Measurements from ENCODE around the gene ABCC4. TPM values are rescaled to one million over a fixed set of nuclear protein-coding genes. Genes with fewer than 3 reads are reported as not detected.

The ABCC4 gene
- total RNA-seq, 5 donors from 2014 or later (not counting 1 experiment from before 2014, with no cell fraction given), result 8.9 to 12.5 (median 9.5) TPM

DNA sequence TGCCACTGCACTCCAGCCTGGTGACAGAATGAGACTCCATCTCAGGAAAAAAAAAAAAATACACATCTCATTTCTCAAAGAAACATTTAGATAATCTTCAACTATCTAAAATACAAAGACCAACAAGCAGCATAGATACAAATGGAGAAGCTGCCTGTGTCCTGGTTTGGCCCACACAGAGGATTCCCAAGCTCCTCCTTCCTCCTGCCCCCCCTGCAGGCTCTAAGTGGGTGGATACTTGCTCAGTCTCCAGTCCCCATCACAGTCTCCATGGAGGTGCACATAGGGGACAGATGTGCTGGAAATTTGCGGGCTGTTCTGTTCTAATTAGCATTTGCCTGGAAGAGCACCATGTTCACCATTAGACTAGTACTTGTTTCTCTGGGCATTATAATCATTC is 59.9 kb downstream of the ABCC4 start:
- no peak overlapping the region for H3K4me3 ChIP-seq (ENCODE audit: control insufficient read depth in 1 of 2, extremely low read depth in 1 of 2, low read length in 1 of 2)
- ATAC-seq (replicated peaks in 1 of 4) (no peak), DNase-seq (no peak)
- H3K9me3 ChIP-seq, result no peaks in the 10 kb centered on the region
- Mint-ChIP-seq H3K4me1 (peaks cover 2 to 10% (median 3%) of the 10 kb centered on the region in 3 donors), H3K27ac (no peak overlapping the region), H3K9me3 (no peaks in the 10 kb centered on the region), H3K36me3 (peaks cover 27% of the 10 kb centered on the region), H3K27me3 (no peaks in the 10 kb centered on the region), H3K4me3 (no peak overlapping the region)
- H3K27me3 ChIP-seq (replicated peaks in 1 of 2; ENCODE audit: control insufficient read depth in 2 of 2, extremely low read depth in 1 of 2, insufficient read depth in 2 of 2, low read length in 1 of 2), result no peaks in the 10 kb centered on the region
- POLR2A ChIA-PET, result no interaction called here
- H3K27ac ChIP-seq (ENCODE audit: low read length), result no peak overlapping the region
- 100% methylated on average over 1 of the region's 1 CpG for WGBS (ENCODE audit: insufficient coverage)
- H3K4me1 ChIP-seq (ENCODE audit: control insufficient read depth in 1 of 2, extremely low read depth in 1 of 2, insufficient read depth in 2 of 2, low read length in 2 of 2), result no peaks in the 10 kb centered on the region
- CTCF ChIA-PET, result no interaction called here
- H3K36me3 ChIP-seq (ENCODE audit: control insufficient read depth in 2 of 2, extremely low read depth in 1 of 2, insufficient read depth in 1 of 2, low read length in 1 of 2), result peaks cover 0 to 2% of the 10 kb centered on the region in 2 donors

DNA sequence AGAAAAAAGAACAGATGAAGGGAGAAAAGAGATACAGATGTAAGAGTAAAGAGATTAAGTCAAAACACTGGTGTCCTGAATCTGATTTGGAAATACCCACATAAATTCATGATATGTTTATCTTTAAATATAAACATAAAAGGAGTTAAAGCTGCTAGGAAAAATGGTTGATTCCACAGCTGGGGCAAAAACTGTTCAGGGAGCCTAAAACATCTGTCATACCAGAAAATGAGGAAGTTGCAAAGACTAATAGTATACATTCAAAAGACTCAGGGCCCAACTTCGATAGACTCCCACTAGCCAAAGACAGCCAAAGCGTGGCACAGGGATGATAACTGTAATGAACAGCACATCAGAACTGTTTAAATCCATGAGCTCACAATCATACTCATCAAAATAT is 62.0 kb downstream of the ABCC4 start:
- no peak for DNase-seq
- no peak for ATAC-seq (replicated peaks in 1 of 4)
- H3K27me3 Mint-ChIP-seq, result no peaks in the 10 kb centered on the region
- WGBS (ENCODE audit: insufficient coverage), result 72% methylated on average over 2 of the region's 2 CpGs
- H3K4me1 ChIP-seq (ENCODE audit: control insufficient read depth in 1 of 2, extremely low read depth in 1 of 2, insufficient read depth in 2 of 2, low read length in 2 of 2), result no peaks in the 10 kb centered on the region
- H3K4me3 Mint-ChIP-seq, result no peak overlapping the region
- H3K36me3 Mint-ChIP-seq, result peaks cover 22% of the 10 kb centered on the region
- no peaks in the 10 kb centered on the region for H3K9me3 ChIP-seq
- peaks cover 2 to 12% (median 7%) of the 10 kb centered on the region in 3 donors for H3K4me1 Mint-ChIP-seq
- no peaks in the 10 kb centered on the region for H3K27me3 ChIP-seq (replicated peaks in 1 of 2; ENCODE audit: control insufficient read depth in 2 of 2, extremely low read depth in 1 of 2, insufficient read depth in 2 of 2, low read length in 1 of 2)
- H3K4me3 ChIP-seq (ENCODE audit: control insufficient read depth in 1 of 2, extremely low read depth in 1 of 2, low read length in 1 of 2), result no peak overlapping the region
- no peaks in the 10 kb centered on the region for H3K9me3 Mint-ChIP-seq
- CTCF ChIA-PET, result no interaction called here
- H3K27ac Mint-ChIP-seq, result no peak overlapping the region
- H3K27ac ChIP-seq (ENCODE audit: low read length), result no peak overlapping the region
- POLR2A ChIA-PET, result interaction anchor here in 1 of 2 donors (0.7 kb wide), 1 partner anchor 60 kb away, joined by 3 read pairs; no protein-coding TSS in a partner anchor
- no peaks in the 10 kb centered on the region for H3K36me3 ChIP-seq (ENCODE audit: control insufficient read depth in 2 of 2, extremely low read depth in 1 of 2, insufficient read depth in 1 of 2, low read length in 1 of 2)

DNA sequence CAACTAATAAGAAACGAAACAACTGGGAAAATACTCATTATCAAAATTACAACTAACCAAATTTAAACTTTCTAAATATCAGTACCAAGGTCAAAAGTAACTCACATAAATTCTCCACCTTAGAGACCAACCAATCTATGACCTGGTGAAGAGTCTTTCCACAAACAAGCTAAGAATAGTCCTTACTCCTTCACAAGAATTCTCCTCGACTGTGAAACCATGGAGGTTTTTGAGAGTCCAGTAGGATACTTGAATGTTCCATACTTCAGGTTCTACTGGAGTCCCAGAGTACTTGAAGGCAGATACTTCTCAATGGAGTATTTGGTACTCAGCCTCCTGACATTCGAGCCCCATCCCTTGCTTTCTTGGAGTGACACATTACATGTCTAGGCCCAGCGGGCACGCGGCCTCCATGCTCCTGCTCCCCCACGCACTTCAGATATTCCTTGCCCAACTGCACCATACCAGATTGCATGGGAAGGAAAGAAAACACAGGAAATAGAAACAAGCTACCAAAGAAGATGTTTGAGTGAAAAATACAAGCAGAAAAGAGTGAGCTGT is 63.9 kb downstream of the ABCC4 start:
- no peaks in the 10 kb centered on the region for H3K36me3 ChIP-seq (ENCODE audit: control insufficient read depth in 2 of 2, extremely low read depth in 1 of 2, insufficient read depth in 1 of 2, low read length in 1 of 2)
- H3K27ac Mint-ChIP-seq, result no peak overlapping the region
- DNase-seq, result no peak
- no peaks in the 10 kb centered on the region for H3K9me3 ChIP-seq
- ChIA-PET CTCF (no interaction called here), POLR2A (no interaction called here)
- peaks cover 2 to 12% (median 7%) of the 10 kb centered on the region in 3 donors for H3K4me1 Mint-ChIP-seq
- H3K4me3 Mint-ChIP-seq, result no peak overlapping the region
- ATAC-seq (replicated peaks in 1 of 4), result no peak
- H3K27me3 Mint-ChIP-seq, result no peaks in the 10 kb centered on the region
- no peaks in the 10 kb centered on the region for H3K9me3 Mint-ChIP-seq
- no peak overlapping the region for H3K27ac ChIP-seq (ENCODE audit: low read length)
- no peaks in the 10 kb centered on the region for H3K27me3 ChIP-seq (replicated peaks in 1 of 2; ENCODE audit: control insufficient read depth in 2 of 2, extremely low read depth in 1 of 2, insufficient read depth in 2 of 2, low read length in 1 of 2)
- H3K36me3 Mint-ChIP-seq, result peaks cover 22% of the 10 kb centered on the region
- no peaks in the 10 kb centered on the region for H3K4me1 ChIP-seq (ENCODE audit: control insufficient read depth in 1 of 2, extremely low read depth in 1 of 2, insufficient read depth in 2 of 2, low read length in 2 of 2)
- WGBS (ENCODE audit: insufficient coverage), result 100% methylated on average over 2 of the region's 7 CpGs
- H3K4me3 ChIP-seq (ENCODE audit: control insufficient read depth in 1 of 2, extremely low read depth in 1 of 2, low read length in 1 of 2), result no peak overlapping the region

DNA sequence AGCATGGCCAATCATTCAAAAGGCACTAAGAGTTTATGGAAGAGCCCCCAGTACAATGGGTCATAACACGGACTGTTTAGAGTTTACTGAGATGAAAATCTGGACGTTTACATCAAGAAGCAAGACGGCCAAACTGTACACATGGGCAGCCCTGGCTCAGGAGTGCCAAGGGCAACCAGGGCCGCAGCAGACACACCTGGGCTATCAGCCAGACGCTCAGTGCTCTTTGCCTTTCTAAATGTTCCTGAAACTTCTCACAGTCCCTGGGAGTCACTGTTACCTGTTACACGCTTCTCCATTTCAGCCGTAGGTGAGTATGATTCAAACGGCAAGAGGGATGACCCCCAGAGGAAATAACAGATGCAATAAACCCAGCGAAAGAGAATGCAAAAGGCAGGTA is 64.5 kb downstream of the ABCC4 start:
- no peak for DNase-seq
- Mint-ChIP-seq H3K4me3 (no peak overlapping the region), H3K9me3 (no peaks in the 10 kb centered on the region), H3K27ac (no peak overlapping the region), H3K36me3 (peaks cover 20% of the 10 kb centered on the region), H3K27me3 (no peaks in the 10 kb centered on the region), H3K4me1 (peaks cover 2 to 12% (median 7%) of the 10 kb centered on the region in 3 donors)
- ChIA-PET CTCF (no interaction called here), POLR2A (no interaction called here)
- H3K9me3 ChIP-seq, result no peaks in the 10 kb centered on the region
- 93% methylated on average over 8 of the region's 9 CpGs for WGBS (ENCODE audit: insufficient coverage)
- H3K4me3 ChIP-seq (ENCODE audit: control insufficient read depth in 1 of 2, extremely low read depth in 1 of 2, low read length in 1 of 2), result no peak overlapping the region
- H3K4me1 ChIP-seq (ENCODE audit: control insufficient read depth in 1 of 2, extremely low read depth in 1 of 2, insufficient read depth in 2 of 2, low read length in 2 of 2), result no peaks in the 10 kb centered on the region
- no peak for ATAC-seq (replicated peaks in 1 of 4)
- no peaks in the 10 kb centered on the region for H3K27me3 ChIP-seq (replicated peaks in 1 of 2; ENCODE audit: control insufficient read depth in 2 of 2, extremely low read depth in 1 of 2, insufficient read depth in 2 of 2, low read length in 1 of 2)
- no peaks in the 10 kb centered on the region for H3K36me3 ChIP-seq (ENCODE audit: control insufficient read depth in 2 of 2, extremely low read depth in 1 of 2, insufficient read depth in 1 of 2, low read length in 1 of 2)
- H3K27ac ChIP-seq (ENCODE audit: low read length), result no peak overlapping the region

GRCh38 chr13:95235974-95236373 is 65.3 kb downstream of the ABCC4 start:
- Mint-ChIP-seq H3K9me3 (no peaks in the 10 kb centered on the region), H3K27ac (no peak overlapping the region)
- no peaks in the 10 kb centered on the region for H3K27me3 ChIP-seq (replicated peaks in 1 of 2; ENCODE audit: control insufficient read depth in 2 of 2, extremely low read depth in 1 of 2, insufficient read depth in 2 of 2, low read length in 1 of 2)

GRCh38 chr13:95235199-95235756 is 66.0 kb downstream of the ABCC4 start:
- CTCF ChIA-PET, result no interaction called here
- Mint-ChIP-seq H3K27ac (no peak overlapping the region), H3K36me3 (peaks cover 25% of the 10 kb centered on the region), H3K4me3 (no peak overlapping the region), H3K27me3 (no peaks in the 10 kb centered on the region), H3K4me1 (peaks cover 2 to 12% (median 7%) of the 10 kb centered on the region in 3 donors), H3K9me3 (no peaks in the 10 kb centered on the region)
- POLR2A ChIA-PET, result no interaction called here
- Histone ChIP-seq H3K4me3 (ENCODE audit: control insufficient read depth in 1 of 2, extremely low read depth in 1 of 2, low read length in 1 of 2) (no peak overlapping the region), H3K9me3 (no peaks in the 10 kb centered on the region), H3K36me3 (ENCODE audit: control insufficient read depth in 2 of 2, extremely low read depth in 1 of 2, insufficient read depth in 1 of 2, low read length in 1 of 2) (no peaks in the 10 kb centered on the region), H3K4me1 (ENCODE audit: control insufficient read depth in 1 of 2, extremely low read depth in 1 of 2, insufficient read depth in 2 of 2, low read length in 2 of 2) (no peaks in the 10 kb centered on the region), H3K27ac (ENCODE audit: low read length) (no peak overlapping the region), H3K27me3 (replicated peaks in 1 of 2; ENCODE audit: control insufficient read depth in 2 of 2, extremely low read depth in 1 of 2, insufficient read depth in 2 of 2, low read length in 1 of 2) (no peaks in the 10 kb centered on the region)
- WGBS (ENCODE audit: insufficient coverage), result no CpG with 5 or more reads among the region's 3 CpGs
- ATAC-seq (replicated peaks in 1 of 4) (no peak), DNase-seq (no peak)

More at GRCh38 chr13:95235974-95236373, 65.3 kb downstream of the ABCC4 start:
- WGBS (ENCODE audit: insufficient coverage), result 56% methylated on average over 6 of the region's 7 CpGs
- Histone ChIP-seq H3K9me3 (no peaks in the 10 kb centered on the region), H3K4me3 (ENCODE audit: control insufficient read depth in 1 of 2, extremely low read depth in 1 of 2, low read length in 1 of 2) (no peak overlapping the region), H3K4me1 (ENCODE audit: control insufficient read depth in 1 of 2, extremely low read depth in 1 of 2, insufficient read depth in 2 of 2, low read length in 2 of 2) (no peaks in the 10 kb centered on the region), H3K27ac (ENCODE audit: low read length) (no peak overlapping the region), H3K36me3 (ENCODE audit: control insufficient read depth in 2 of 2, extremely low read depth in 1 of 2, insufficient read depth in 1 of 2, low read length in 1 of 2) (no peaks in the 10 kb centered on the region)
- ChIA-PET CTCF (no interaction called here), POLR2A (no interaction called here)
- peaks cover 20% of the 10 kb centered on the region for H3K36me3 Mint-ChIP-seq
- DNase-seq (no peak), ATAC-seq (replicated peaks in 1 of 4) (no peak)
- H3K4me1 Mint-ChIP-seq, result peaks cover 2 to 12% (median 7%) of the 10 kb centered on the region in 3 donors
- H3K27me3 Mint-ChIP-seq, result no peaks in the 10 kb centered on the region
- no peak overlapping the region for H3K4me3 Mint-ChIP-seq

Data from T-cell (primary cell).